Adrenal gland (tissue), 5 donors: ENCODE data around the gene FHIT.

Experiments used
- POLR2A ChIP-seq, 2 donors: fragments of 450-650 bp; IDR thresholded peaks; one replicate each; pipeline ENCODE4 v1.6.1; 2017; ENCODE audit warnings: antibody characterized with exemption in 2 of 2, mild to moderate bottlenecking in 2 of 2, moderate library complexity in 1 of 2
- TF ChIP-seq, protein P1 (sequence below), 6 experiments: fragments of 450-650 bp in 4 of 6; fragments of 200-600 bp in 2 of 6; sonication (generic) in 1 of 6; IDR thresholded peaks; 1 replicate in 5 of 6; 2 replicates in 1 of 6; pipeline versions ENCODE4 v1.5.1 to v1.8.0; 2016 to 2021; ENCODE audit warnings: antibody characterized with exemption in 6 of 6, mild to moderate bottlenecking in 2 of 6, moderate library complexity in 1 of 6
- donor health status: DM: no; HTN: no; CAD: no.

DNA sequence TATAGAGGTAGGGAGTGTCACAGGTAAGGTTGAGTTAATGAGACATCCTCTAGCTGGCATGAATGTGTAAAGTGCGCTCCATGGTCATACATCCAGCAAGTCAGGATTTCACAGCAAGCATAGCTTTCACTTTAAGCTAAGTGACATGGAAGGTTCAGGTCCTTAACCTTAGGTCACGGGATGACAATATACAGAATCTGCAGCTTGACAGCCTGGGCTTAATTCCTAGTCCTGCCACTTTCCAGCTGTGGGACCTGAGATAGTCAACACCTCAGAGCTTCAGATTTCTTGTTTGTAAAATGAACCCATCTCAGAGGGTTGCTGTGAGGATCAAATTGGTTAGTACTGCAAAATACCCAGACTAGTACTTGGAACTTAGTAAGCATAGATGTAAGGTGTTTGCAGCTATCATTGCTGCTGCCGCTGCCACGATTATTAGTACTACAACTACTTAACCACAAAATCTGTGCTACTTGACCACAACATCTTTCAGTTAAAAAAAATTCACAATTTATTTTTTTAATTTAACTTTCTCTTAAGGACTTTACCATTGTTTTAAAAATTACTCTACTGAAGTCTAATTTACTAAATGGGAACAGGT, 1311.3 kb downstream of the FHIT start:
- TF ChIP-seq, protein P1, sequence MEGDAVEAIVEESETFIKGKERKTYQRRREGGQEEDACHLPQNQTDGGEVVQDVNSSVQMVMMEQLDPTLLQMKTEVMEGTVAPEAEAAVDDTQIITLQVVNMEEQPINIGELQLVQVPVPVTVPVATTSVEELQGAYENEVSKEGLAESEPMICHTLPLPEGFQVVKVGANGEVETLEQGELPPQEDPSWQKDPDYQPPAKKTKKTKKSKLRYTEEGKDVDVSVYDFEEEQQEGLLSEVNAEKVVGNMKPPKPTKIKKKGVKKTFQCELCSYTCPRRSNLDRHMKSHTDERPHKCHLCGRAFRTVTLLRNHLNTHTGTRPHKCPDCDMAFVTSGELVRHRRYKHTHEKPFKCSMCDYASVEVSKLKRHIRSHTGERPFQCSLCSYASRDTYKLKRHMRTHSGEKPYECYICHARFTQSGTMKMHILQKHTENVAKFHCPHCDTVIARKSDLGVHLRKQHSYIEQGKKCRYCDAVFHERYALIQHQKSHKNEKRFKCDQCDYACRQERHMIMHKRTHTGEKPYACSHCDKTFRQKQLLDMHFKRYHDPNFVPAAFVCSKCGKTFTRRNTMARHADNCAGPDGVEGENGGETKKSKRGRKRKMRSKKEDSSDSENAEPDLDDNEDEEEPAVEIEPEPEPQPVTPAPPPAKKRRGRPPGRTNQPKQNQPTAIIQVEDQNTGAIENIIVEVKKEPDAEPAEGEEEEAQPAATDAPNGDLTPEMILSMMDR (IDR thresholded peaks at IDR 0.05) = no peak
- no peak for TF ChIP-seq POLR2A (IDR thresholded peaks at IDR 0.05)
